ENCODE results near the gene ISM1.

The ISM1 gene

GRCh38 chr20:13274275-13274861, 53.3 kb downstream of the ISM1 start (continued):
- no peak for TF ChIP-seq TSHZ2 (CRISPR knock-in tag; IDR thresholded peaks at IDR 0.05)

DNA sequence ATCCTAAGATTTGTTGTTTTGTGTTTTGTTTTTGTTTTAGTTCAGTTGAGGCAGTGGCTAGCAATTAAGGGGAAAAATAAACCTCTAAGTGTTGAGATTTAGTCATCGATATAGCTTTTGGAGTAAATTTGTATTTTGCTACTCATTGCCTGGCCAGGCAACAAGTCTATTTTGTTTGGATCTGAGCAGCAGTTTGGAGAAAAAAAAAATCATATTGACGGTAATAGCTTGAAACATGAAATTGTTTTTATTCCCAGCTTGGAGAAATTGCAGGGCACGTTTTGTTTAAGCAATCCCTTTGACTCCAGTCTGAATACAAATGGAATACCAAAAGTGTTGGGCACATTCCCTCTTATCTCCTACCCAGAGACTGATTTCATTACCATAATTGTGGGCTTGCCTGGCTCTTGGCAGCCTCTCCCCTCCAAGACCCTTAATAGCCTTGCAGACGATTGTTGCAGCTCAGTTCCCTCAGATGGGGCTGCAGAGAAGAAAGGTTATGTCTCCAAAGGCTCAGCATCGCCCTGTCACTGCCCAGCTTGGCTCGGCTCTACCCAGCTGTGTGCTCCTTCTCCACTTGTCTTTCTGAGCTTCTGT, 56.0 kb downstream of the ISM1 start:
- ATAC-seq, result no peak
- TF ChIP-seq TOX (CRISPR knock-in tag; IDR thresholded peaks at IDR 0.05; ENCODE audit: borderline replicate concordance) (no peak), SNAI2 (CRISPR knock-in tag; IDR thresholded peaks at IDR 0.05) (no peak), ZC3H10 (CRISPR knock-in tag; IDR thresholded peaks at IDR 0.05) (no peak), ESRRG (CRISPR knock-in tag; IDR thresholded peaks at IDR 0.05) (no peak), POU6F1 (CRISPR knock-in tag; IDR thresholded peaks at IDR 0.05; ENCODE audit: borderline replicate concordance, low read depth) (no peak), TCF4 (CRISPR knock-in tag; IDR thresholded peaks at IDR 0.05; ENCODE audit: borderline replicate concordance) (no peak), OSR1 (CRISPR knock-in tag; IDR thresholded peaks at IDR 0.05) (no peak), ZNF8 (CRISPR knock-in tag; IDR thresholded peaks at IDR 0.05) (no peak), PPARA (CRISPR knock-in tag; IDR thresholded peaks at IDR 0.05; ENCODE audit: borderline replicate concordance) (no peak), ZNF565 (CRISPR knock-in tag; conservative IDR thresholded peaks at IDR 0.05; ENCODE audit: low read depth) (no peak), CSDC2 (CRISPR knock-in tag; IDR thresholded peaks at IDR 0.05) (no peak), PATZ1 (CRISPR knock-in tag; IDR thresholded peaks at IDR 0.05; ENCODE audit: borderline replicate concordance) (no peak), TSHZ2 (CRISPR knock-in tag; IDR thresholded peaks at IDR 0.05) (no peak), RARB (CRISPR knock-in tag; IDR thresholded peaks at IDR 0.05) (no peak)
- TF ChIP-seq, protein P1, sequence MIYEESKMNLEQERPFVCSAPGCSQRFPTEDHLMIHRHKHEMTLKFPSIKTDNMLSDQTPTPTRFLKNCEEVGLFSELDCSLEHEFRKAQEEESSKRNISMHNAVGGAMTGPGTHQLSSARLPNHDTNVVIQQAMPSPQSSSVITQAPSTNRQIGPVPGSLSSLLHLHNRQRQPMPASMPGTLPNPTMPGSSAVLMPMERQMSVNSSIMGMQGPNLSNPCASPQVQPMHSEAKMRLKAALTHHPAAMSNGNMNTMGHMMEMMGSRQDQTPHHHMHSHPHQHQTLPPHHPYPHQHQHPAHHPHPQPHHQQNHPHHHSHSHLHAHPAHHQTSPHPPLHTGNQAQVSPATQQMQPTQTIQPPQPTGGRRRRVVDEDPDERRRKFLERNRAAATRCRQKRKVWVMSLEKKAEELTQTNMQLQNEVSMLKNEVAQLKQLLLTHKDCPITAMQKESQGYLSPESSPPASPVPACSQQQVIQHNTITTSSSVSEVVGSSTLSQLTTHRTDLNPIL (CRISPR knock-in tag; IDR thresholded peaks at IDR 0.05; ENCODE audit: low read depth), result no peak

- no peak for ATAC-seq
- TF ChIP-seq ARNTL (CRISPR knock-in tag; IDR thresholded peaks at IDR 0.05; ENCODE audit: borderline replicate concordance, low read depth) (no peak), RARB (CRISPR knock-in tag; IDR thresholded peaks at IDR 0.05) (no peak), BACH2 (CRISPR knock-in tag; IDR thresholded peaks at IDR 0.05; ENCODE audit: borderline replicate concordance) (no peak), ZNF8 (CRISPR knock-in tag; IDR thresholded peaks at IDR 0.05) (no peak), POU6F1 (CRISPR knock-in tag; IDR thresholded peaks at IDR 0.05; ENCODE audit: borderline replicate concordance, low read depth) (no peak), TOX (CRISPR knock-in tag; IDR thresholded peaks at IDR 0.05; ENCODE audit: borderline replicate concordance) (no peak), ZNF70 (CRISPR knock-in tag; IDR thresholded peaks at IDR 0.05) (no peak), ZC3H10 (CRISPR knock-in tag; IDR thresholded peaks at IDR 0.05) (no peak), PPARA (CRISPR knock-in tag; IDR thresholded peaks at IDR 0.05; ENCODE audit: borderline replicate concordance) (no peak)
- TF ChIP-seq, protein P1 (CRISPR knock-in tag; IDR thresholded peaks at IDR 0.05; ENCODE audit: low read depth), result no peak
- TF ChIP-seq, protein P2, sequence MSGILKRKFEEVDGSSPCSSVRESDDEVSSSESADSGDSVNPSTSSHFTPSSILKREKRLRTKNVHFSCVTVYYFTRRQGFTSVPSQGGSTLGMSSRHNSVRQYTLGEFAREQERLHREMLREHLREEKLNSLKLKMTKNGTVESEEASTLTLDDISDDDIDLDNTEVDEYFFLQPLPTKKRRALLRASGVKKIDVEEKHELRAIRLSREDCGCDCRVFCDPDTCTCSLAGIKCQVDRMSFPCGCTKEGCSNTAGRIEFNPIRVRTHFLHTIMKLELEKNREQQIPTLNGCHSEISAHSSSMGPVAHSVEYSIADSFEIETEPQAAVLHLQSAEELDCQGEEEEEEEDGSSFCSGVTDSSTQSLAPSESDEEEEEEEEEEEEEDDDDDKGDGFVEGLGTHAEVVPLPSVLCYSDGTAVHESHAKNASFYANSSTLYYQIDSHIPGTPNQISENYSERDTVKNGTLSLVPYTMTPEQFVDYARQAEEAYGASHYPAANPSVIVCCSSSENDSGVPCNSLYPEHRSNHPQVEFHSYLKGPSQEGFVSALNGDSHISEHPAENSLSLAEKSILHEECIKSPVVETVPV (CRISPR knock-in tag; IDR thresholded peaks at IDR 0.05), result no peak
Observed at GRCh38 chr20:13277663-13278295, 56.7 kb downstream of the ISM1 start.
